HepG2 (cell line): ENCODE results near the gene HYPK. TPM values are rescaled to one million over a fixed set of nuclear protein-coding genes. Genes with fewer than 3 reads are reported as not detected.
A peak's percentile ranks its signal among the peaks of the same experiment; 100 is the strongest.

ENCODE experiments used
- AGO2 ChIP-seq: fragments of 200-400 bp; formaldehyde crosslinking; optimal IDR thresholded peaks from 2 replicates; pipeline ENCODE3; 2017; ENCODE audit warnings: mild to moderate bottlenecking, low read depth, low read length, moderate library complexity
- CBX2 ChIP-seq, 2 experiments: fragments of 200-600 bp in 1 of 2; sonication (generic); formaldehyde crosslinking in 1 of 2; IDR thresholded peaks; 2 replicates each; pipeline versions ENCODE4 v1.7.0 to v1.8.1; 2018 to 2022; ENCODE audit warnings: low read depth in 2 of 2, low read length in 1 of 2, mild to moderate bottlenecking in 1 of 2, missing genetic modification reagents in 1 of 2
- ELF1 ChIP-seq: sonication (generic); formaldehyde crosslinking; IDR thresholded peaks from 2 replicates; pipeline ENCODE4 v1.4.0; 2020; ENCODE audit warnings: missing genetic modification reagents
- HNF4A ChIP-seq: sonication (generic); formaldehyde crosslinking; IDR thresholded peaks from 2 replicates; pipeline ENCODE4 v1.4.0; 2020; ENCODE audit warnings: missing genetic modification reagents
- KMT2B ChIP-seq: IDR thresholded peaks from 2 replicates; pipeline ENCODE4 v1.6.1; 2016; ENCODE audit warnings: missing genetic modification reagents, missing compliant biosample characterization
- MAFK ChIP-seq, 2 experiments: IDR thresholded peaks in 1 of 2; conservative IDR thresholded peaks in 1 of 2; 2 replicates each; pipeline ENCODE4 v1.6.1; 2011; ENCODE audit warnings: improper control_type of control experiment in 2 of 2, low read length in 2 of 2
- NFATC3 ChIP-seq: sonication (generic); formaldehyde crosslinking; IDR thresholded peaks from 2 replicates; pipeline ENCODE4 v1.5.1; 2020; ENCODE audit warnings: mild to moderate bottlenecking, missing genetic modification reagents
- REL ChIP-seq: sonication (generic); formaldehyde crosslinking; conservative IDR thresholded peaks from 2 replicates; pipeline ENCODE4 v1.8.0; 2022; ENCODE audit warnings: mild to moderate bottlenecking, missing genetic modification reagents, moderate library complexity
- RORA ChIP-seq: sonication (generic); formaldehyde crosslinking; IDR thresholded peaks from 2 replicates; pipeline ENCODE4 v1.5.0; 2020; ENCODE audit warnings: mild to moderate bottlenecking, missing genetic modification reagents, moderate library complexity
- SKI ChIP-seq: fragments of 450-650 bp; IDR thresholded peaks from one replicate; pipeline ENCODE4 v1.6.1; 2018; ENCODE audit warnings: mild to moderate bottlenecking; ENCODE audit not compliant: partially characterized antibody
- TRIM24 ChIP-seq: sonication (generic); formaldehyde crosslinking; IDR thresholded peaks from 2 replicates; pipeline ENCODE4 v1.8.0; 2022; ENCODE audit warnings: mild to moderate bottlenecking, missing genetic modification reagents
- ZFP90 ChIP-seq: sonication (generic); formaldehyde crosslinking; IDR thresholded peaks from 2 replicates; pipeline ENCODE4 v1.8.0; 2022; ENCODE audit warnings: missing genetic modification reagents, mild to moderate bottlenecking, inconsistent platforms, borderline replicate concordance
- ZKSCAN8 ChIP-seq: IDR thresholded peaks from 2 replicates; pipeline ENCODE4 v1.6.1; 2016; ENCODE audit warnings: borderline replicate concordance, missing genetic modification reagents, missing compliant biosample characterization
- ZNF335 ChIP-seq: sonication (generic); formaldehyde crosslinking; IDR thresholded peaks from 2 replicates; pipeline ENCODE4 v1.4.0; 2020; ENCODE audit warnings: missing genetic modification reagents
- ZNF878 ChIP-seq: sonication (generic); formaldehyde crosslinking; IDR thresholded peaks from 2 replicates; pipeline ENCODE4 v1.8.1; 2023; ENCODE audit warnings: mild to moderate bottlenecking, missing genetic modification reagents, moderate library complexity
- polyA plus RNA-seq, 8 experiments: library from polyadenylated mRNA; depleted of rRNA in 3 of 8; stranded (reverse) in 7 of 8; unstranded in 1 of 8; fragments of >200 nt; fragmentation: Illumina TruSeq in 4 of 8; extraction: Trizol in 4 of 8; gene quantifications; 2 replicates each; pipeline versions ENCODE4 v1.2.1 to v1.2.3, GENCODE V29; 2011 to 2016; ENCODE audit warnings: low read depth in 4 of 8, missing spikeins in 1 of 8, mixed read lengths in 1 of 8; ENCODE audit not compliant: insufficient read depth in 1 of 8
- total RNA-seq, 5 experiments: library from RNA; depleted of rRNA; stranded (reverse); fragments of >200 nt; fragmentation: Illumina TruSeq; extraction: Trizol; gene quantifications; 2 replicates each; pipeline ENCODE4 v1.2.3, GENCODE V29; 2016; ENCODE audit warnings: low read depth in 1 of 5
- TF ChIP-seq, protein P1 (sequence below): IDR thresholded peaks from 2 replicates; pipeline ENCODE4 v1.4.0; 2020; ENCODE audit warnings: mild to moderate bottlenecking, missing genetic modification reagents
- TF ChIP-seq, protein P2 (sequence below): sonication (generic); formaldehyde crosslinking; IDR thresholded peaks from 2 replicates; pipeline ENCODE4 v1.8.1; 2023; ENCODE audit warnings: mild to moderate bottlenecking, missing genetic modification reagents, borderline replicate concordance
- TF ChIP-seq, protein P3 (sequence below): sonication (generic); formaldehyde crosslinking; IDR thresholded peaks from 2 replicates; pipeline ENCODE4 v1.4.0; 2020; ENCODE audit warnings: mild to moderate bottlenecking, low read depth, missing genetic modification reagents
- TF ChIP-seq, protein P4 (sequence below): sonication (generic); formaldehyde crosslinking; IDR thresholded peaks from 2 replicates; pipeline ENCODE4 v1.8.0; 2022; ENCODE audit warnings: mild to moderate bottlenecking, missing genetic modification reagents; ENCODE audit not compliant: insufficient replicate concordance
- TF ChIP-seq, protein P5 (sequence below): IDR thresholded peaks from 2 replicates; pipeline ENCODE4 v1.6.1; 2016; ENCODE audit warnings: missing biosample characterization, missing genetic modification reagents, low read depth
- TF ChIP-seq, protein P6 (sequence below): sonication (generic); formaldehyde crosslinking; conservative IDR thresholded peaks from 2 replicates; pipeline ENCODE4 v1.4.0; 2020; ENCODE audit warnings: missing genetic modification reagents

HYPK gene
- total and polyA plus RNA-seq, 2 of the 13 experiments (the other 11 are each of a cell fraction or from before 2014, with no cell fraction given): 13.5 to 16.5 TPM

DNA sequence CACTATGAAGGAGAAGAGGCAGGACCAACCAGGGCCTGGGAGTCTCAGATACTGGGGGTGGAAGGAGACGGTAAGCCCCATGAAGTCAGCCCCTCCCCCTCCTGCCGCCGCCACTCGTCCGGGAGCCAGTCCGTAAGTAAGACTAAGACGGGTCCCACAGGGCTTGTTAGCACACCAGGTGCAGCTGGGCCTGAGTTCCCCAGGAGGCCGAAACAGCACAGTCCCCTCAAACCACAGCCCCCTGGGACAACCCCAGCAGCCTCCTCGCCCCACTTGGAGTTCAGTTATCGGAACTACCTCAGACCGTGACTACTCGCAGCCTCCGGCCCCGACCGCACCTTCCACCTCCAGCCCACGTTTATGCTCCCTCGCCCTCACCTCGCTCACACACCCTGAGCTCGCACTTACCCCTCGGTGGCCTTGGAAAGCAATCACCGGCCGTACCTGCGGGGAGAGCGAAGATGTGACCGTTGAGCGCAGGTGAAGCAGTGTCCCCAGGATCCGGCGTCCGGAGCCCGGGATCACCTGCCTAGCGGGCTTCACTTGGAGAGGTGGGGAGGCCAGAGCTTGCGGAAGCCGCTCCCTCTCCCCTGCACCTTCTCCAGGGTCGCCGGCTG, 24.2 kb upstream of the HYPK start (continued):
- TF ChIP-seq, protein P1, sequence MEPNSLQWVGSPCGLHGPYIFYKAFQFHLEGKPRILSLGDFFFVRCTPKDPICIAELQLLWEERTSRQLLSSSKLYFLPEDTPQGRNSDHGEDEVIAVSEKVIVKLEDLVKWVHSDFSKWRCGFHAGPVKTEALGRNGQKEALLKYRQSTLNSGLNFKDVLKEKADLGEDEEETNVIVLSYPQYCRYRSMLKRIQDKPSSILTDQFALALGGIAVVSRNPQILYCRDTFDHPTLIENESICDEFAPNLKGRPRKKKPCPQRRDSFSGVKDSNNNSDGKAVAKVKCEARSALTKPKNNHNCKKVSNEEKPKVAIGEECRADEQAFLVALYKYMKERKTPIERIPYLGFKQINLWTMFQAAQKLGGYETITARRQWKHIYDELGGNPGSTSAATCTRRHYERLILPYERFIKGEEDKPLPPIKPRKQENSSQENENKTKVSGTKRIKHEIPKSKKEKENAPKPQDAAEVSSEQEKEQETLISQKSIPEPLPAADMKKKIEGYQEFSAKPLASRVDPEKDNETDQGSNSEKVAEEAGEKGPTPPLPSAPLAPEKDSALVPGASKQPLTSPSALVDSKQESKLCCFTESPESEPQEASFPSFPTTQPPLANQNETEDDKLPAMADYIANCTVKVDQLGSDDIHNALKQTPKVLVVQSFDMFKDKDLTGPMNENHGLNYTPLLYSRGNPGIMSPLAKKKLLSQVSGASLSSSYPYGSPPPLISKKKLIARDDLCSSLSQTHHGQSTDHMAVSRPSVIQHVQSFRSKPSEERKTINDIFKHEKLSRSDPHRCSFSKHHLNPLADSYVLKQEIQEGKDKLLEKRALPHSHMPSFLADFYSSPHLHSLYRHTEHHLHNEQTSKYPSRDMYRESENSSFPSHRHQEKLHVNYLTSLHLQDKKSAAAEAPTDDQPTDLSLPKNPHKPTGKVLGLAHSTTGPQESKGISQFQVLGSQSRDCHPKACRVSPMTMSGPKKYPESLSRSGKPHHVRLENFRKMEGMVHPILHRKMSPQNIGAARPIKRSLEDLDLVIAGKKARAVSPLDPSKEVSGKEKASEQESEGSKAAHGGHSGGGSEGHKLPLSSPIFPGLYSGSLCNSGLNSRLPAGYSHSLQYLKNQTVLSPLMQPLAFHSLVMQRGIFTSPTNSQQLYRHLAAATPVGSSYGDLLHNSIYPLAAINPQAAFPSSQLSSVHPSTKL: no peak; the same call in 1 of the 2 replicates
- TF ChIP-seq, protein P2, sequence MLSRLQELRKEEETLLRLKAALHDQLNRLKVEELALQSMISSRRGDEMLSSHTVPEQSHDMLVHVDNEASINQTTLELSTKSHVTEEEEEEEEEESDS (CRISPR knock-in tag): no peak
- TF ChIP-seq, protein P3, sequence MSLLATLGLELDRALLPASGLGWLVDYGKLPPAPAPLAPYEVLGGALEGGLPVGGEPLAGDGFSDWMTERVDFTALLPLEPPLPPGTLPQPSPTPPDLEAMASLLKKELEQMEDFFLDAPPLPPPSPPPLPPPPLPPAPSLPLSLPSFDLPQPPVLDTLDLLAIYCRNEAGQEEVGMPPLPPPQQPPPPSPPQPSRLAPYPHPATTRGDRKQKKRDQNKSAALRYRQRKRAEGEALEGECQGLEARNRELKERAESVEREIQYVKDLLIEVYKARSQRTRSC: no peak
- no peak for TF ChIP-seq ZNF335 (CRISPR knock-in tag)
- TF ChIP-seq HNF4A (CRISPR knock-in tag): no peak
- no peak for TF ChIP-seq ZFP90
- TF ChIP-seq MAFK (conservative IDR thresholded peaks at IDR 0.05 in 1 of 2, IDR thresholded peaks at IDR 0.05 in 1 of 2; ENCODE audit: low read length in 2 of 2): no peak
- 0 out of 2 replicates have a peak, but pooled peaks have one; percentile 15 for TF ChIP-seq ZKSCAN8 (CRISPR knock-in tag)
- TF ChIP-seq TRIM24 (CRISPR knock-in tag): no peak
- no peak for TF ChIP-seq REL (CRISPR knock-in tag)
- no peak for TF ChIP-seq SKI
- TF ChIP-seq KMT2B (CRISPR knock-in tag): 0 out of 2 replicates have a peak, but pooled peaks have one; percentile 0
- TF ChIP-seq ELF1: no peak
- TF ChIP-seq ZNF878: no peak
- TF ChIP-seq, protein P4, sequence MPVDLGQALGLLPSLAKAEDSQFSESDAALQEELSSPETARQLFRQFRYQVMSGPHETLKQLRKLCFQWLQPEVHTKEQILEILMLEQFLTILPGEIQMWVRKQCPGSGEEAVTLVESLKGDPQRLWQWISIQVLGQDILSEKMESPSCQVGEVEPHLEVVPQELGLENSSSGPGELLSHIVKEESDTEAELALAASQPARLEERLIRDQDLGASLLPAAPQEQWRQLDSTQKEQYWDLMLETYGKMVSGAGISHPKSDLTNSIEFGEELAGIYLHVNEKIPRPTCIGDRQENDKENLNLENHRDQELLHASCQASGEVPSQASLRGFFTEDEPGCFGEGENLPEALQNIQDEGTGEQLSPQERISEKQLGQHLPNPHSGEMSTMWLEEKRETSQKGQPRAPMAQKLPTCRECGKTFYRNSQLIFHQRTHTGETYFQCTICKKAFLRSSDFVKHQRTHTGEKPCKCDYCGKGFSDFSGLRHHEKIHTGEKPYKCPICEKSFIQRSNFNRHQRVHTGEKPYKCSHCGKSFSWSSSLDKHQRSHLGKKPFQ (CRISPR knock-in tag): no peak
- no peak for TF ChIP-seq NFATC3 (CRISPR knock-in tag)
- TF ChIP-seq, protein P5, sequence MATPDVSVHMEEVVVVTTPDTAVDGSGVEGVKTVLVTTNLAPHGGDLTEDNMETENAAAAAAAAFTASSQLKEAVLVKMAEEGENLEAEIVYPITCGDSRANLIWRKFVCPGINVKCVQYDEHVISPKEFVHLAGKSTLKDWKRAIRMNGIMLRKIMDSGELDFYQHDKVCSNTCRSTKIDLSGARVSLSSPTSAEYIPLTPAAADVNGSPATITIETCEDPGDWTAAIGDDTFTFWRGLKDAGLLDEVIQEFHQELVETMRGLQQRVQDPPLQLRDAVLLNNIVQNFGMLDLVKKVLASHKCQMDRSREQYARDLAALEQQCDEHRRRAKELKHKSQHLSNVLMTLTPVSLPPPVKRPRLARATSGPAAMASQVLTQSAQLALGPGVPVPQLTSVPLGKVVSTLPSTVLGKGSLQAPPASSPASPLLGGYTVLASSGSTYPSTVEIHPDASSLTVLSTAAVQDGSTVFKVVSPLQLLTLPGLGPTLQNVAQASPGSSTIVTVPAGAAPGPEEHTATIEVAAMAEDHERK (CRISPR knock-in tag): no peak
- TF ChIP-seq AGO2: peak; percentile 63
- TF ChIP-seq, protein P6, sequence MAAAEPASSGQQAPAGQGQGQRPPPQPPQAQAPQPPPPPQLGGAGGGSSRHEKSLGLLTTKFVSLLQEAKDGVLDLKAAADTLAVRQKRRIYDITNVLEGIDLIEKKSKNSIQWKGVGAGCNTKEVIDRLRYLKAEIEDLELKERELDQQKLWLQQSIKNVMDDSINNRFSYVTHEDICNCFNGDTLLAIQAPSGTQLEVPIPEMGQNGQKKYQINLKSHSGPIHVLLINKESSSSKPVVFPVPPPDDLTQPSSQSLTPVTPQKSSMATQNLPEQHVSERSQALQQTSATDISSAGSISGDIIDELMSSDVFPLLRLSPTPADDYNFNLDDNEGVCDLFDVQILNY: 0 out of 2 replicates have a peak, but pooled peaks have one; percentile 16
- no peak for TF ChIP-seq CBX2 (IDR thresholded peaks at IDR 0.05; ENCODE audit: low read depth, low read length)
- TF ChIP-seq CBX2 (CRISPR knock-in tag; IDR thresholded peaks at IDR 0.05; ENCODE audit: low read depth): no peak
- no peak for TF ChIP-seq RORA
